ENCODE results near the gene CSTF3.

CSTF3 gene

DNA sequence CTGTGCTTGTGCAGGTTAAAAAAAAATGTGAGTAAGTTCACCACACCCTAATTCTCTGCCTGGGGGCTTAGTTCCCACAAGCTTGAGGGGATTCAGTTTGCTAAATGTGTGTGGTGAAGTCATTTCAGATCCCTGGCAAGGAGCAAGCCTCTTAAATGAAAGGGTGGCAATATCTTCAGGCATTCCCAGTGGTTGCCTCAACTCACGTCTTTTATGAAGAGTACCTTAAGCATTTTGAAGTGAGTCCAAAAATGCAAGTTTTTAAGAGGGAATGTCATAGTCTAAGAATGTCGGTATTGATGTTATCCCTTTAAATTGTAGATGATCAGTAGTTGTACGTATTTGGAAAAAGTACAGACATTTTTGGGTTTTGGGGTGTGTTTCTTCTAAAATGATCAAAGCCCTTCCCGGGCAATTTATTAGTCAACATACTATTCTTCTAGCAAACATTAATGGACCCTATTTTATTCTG, 117.0 kb downstream of the CSTF3 start:
- no peak overlapping the region for H3K4me3 ChIP-seq (replicated peaks in 1 of 2; ENCODE audit: low read depth in 2 of 2, low read length in 2 of 2)
- TF ChIP-seq, protein P1, sequence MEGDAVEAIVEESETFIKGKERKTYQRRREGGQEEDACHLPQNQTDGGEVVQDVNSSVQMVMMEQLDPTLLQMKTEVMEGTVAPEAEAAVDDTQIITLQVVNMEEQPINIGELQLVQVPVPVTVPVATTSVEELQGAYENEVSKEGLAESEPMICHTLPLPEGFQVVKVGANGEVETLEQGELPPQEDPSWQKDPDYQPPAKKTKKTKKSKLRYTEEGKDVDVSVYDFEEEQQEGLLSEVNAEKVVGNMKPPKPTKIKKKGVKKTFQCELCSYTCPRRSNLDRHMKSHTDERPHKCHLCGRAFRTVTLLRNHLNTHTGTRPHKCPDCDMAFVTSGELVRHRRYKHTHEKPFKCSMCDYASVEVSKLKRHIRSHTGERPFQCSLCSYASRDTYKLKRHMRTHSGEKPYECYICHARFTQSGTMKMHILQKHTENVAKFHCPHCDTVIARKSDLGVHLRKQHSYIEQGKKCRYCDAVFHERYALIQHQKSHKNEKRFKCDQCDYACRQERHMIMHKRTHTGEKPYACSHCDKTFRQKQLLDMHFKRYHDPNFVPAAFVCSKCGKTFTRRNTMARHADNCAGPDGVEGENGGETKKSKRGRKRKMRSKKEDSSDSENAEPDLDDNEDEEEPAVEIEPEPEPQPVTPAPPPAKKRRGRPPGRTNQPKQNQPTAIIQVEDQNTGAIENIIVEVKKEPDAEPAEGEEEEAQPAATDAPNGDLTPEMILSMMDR (IDR thresholded peaks at IDR 0.05; ENCODE audit: low read depth, low read length): no peak
- DNase-seq (ENCODE audit: low read depth in 2 of 2): peak in 1 of 2 donors; percentile 68

DNA sequence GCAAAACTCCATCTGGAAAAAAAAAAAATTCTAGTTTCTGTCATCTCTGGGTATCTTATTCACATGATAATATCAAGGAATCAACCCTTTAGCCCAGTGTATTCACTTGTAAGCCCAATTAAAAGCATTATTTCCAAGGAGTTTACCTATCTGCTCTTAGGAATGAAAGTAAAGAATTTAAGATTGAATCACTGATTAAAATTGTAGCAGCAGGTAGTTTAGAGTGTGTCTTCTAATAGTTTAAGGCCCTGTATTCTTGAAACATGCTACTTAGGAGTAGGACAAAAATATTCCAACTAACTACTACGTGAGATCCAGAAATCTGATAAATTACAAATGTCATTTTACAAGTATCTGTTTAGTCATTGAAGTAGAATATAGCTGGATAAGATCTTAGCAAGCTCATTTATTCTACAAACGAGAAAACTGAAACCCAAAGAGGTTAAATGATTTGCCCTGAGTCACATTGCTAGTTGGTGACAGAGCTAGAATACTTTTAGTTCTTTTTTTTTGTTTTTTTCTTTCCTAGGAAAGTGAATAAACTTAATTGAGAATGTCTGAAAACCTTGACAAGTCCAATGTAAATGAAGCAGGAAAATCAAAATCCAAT, 118.0 kb downstream of the CSTF3 start:
- H3K4me3 ChIP-seq (replicated peaks in 1 of 2; ENCODE audit: low read depth in 2 of 2, low read length in 2 of 2): no peak overlapping the region
- no peak for DNase-seq (ENCODE audit: low read depth in 2 of 2)
- TF ChIP-seq, protein P1 (IDR thresholded peaks at IDR 0.05; ENCODE audit: low read depth, low read length): no peak

DNA sequence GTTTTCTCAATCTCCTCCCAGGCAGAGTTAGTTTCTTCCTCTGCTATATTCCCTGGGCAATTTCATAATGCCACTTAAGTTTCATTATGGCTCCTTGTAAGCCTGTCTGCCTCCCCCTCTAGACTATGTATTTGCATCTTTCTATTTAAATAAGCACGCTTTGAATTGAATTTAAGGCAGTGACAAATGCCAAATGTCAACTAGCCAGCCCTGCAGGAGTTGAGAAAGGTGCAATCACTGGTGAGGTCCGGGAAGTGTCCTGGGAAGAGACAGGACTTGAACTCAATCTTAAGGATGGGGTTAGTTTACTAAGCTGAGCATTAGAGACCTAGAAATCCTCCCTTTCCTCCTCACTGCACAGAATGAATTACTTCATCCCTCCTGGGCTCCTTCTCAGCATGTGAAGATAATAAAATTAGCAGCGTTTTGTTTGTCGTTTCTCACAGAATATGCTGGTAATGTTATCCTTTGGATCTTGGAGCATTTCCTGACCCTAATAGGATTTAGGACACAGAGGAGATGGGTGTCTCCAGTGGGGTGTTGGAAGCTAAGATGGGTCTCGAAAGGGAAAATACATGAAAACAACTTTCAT, 120.3 kb downstream of the CSTF3 start:
- peak overlapping the region; percentile 87 to 88 for H3K4me3 ChIP-seq (replicated peaks in 1 of 2; ENCODE audit: low read depth in 2 of 2, low read length in 2 of 2)
- no peak for DNase-seq (ENCODE audit: low read depth in 2 of 2)

DNA sequence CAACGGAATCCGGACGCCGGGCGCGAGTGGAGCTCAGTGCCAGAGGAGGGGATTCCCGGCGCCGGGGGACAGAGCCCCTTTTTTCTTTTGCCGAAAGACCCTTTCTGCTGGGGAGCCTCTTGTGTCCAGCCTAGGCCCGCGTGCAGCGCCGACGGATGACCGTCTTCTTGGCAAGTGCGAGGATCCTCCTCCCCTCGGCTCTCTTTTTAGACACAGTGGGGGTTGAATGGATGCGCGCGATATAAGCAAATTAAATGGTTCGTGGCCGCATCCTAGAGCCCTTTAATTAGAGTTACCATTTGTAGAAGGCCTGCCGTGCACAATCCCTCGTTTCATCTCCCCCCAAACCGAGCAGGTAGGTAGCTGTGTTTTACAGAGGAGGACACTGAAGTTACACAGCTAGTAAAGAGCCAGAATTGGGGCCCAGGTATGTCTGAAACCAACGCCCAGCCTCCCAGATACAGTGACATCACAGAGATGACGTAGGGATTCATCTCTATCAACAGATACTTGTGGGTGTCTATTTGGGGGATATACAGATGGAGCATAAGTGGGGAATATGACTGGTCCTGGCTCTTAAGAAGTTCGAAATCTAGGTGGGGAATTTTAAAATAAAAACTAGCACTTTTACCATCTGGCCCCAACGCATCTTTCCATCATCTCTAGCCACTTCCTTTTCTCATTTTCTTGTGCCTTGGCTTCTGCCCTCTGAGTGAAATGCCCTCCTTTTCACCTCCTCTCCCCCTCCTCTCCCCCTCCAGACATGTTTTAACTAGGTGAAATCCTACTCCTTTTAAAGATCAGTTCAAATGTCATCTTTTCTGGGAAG, 121.0 kb downstream of the CSTF3 start:
- H3K4me3 ChIP-seq (replicated peaks in 1 of 2; ENCODE audit: low read depth in 2 of 2, low read length in 2 of 2): peak overlapping the region; percentile 87 to 88
- peak in 1 of 2 donors; percentile 47 for DNase-seq (ENCODE audit: low read depth in 2 of 2)
- TF ChIP-seq, protein P1 (IDR thresholded peaks at IDR 0.05; ENCODE audit: low read depth, low read length): no peak

More for the DNA sequence above, 120.3 kb downstream of the CSTF3 start:
- TF ChIP-seq, protein P1 (IDR thresholded peaks at IDR 0.05; ENCODE audit: low read depth, low read length): no peak

DNA sequence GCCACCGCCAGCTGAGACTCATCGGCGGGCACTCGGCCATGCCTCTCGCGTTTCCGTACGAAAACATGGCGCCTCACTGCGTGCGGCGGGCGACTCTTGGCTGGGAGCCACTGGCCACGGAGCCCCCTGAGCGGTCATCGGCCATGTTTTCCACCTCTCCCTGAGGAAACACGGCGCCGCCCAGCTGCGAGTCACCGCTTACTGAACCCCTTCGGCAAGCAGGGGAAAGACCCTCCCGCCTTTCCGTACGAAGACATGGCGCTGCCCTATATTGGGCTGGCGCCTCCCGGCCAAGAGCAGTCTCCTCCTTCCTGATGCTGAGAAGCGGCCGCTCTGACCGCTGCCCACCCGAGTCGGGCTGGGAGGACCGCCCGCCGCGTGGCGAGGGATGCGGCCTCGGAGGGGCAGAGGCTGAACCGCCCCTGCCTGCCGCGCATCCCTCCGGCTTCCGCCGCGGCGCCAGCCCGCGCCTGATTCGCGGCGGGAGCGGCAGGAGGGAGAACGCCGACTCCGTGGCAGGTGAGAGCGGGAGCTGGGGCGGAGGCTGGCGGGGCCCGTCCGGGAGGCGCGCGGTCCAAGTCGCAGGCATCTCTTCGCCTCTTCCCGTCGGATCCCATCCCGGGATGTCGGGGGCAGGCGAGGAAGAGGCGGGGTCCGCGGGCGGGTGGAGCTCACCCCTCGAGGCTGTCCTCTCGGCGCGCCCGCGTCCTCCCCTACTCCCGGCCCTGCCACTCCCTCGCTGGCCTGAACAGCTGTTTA, 121.8 kb downstream of the CSTF3 start, which contains the start of gene TCP11L1:
Gene TCP11L1, plus strand, starts transcription at position 299 of the 759 bp plus-strand sequence. CDS start 4,202 bp downstream, outside the sequence.
- DNase-seq (ENCODE audit: low read depth in 2 of 2): peak; percentile 94 to 97
- TF ChIP-seq, protein P1 (IDR thresholded peaks at IDR 0.05; ENCODE audit: low read depth, low read length): no peak
- H3K4me3 ChIP-seq (replicated peaks in 1 of 2; ENCODE audit: low read depth in 2 of 2, low read length in 2 of 2): peak within 1 kb of the TSS; percentile 87 to 88

DNA sequence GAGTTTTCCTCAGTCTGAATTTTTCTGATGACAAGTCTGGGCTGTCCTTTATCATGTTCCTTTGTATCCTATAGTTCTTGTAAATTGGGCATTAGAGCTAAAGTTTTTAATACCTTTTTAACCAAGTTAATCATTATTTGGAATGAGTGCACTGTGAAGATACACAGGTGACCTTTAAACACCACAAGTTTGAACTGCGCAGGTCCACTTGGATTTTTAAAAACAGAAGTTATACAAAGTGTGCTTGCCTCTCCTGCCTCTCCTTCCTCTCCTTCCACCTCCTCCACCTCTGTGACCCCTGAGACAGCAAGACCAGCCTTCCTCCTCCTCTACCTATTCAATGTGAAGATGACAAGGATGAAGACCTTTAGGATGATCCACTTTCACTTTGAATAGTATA, 126.3 kb downstream of the CSTF3 start:
- DNase-seq (ENCODE audit: low read depth in 2 of 2): no peak
- TF ChIP-seq, protein P1 (IDR thresholded peaks at IDR 0.05; ENCODE audit: low read depth, low read length): no peak
- H3K4me3 ChIP-seq (replicated peaks in 1 of 2; ENCODE audit: low read depth in 2 of 2, low read length in 2 of 2): no peak overlapping the region
